Measurements from ENCODE around the gene GRAMD1B.

The GRAMD1B gene

DNA sequence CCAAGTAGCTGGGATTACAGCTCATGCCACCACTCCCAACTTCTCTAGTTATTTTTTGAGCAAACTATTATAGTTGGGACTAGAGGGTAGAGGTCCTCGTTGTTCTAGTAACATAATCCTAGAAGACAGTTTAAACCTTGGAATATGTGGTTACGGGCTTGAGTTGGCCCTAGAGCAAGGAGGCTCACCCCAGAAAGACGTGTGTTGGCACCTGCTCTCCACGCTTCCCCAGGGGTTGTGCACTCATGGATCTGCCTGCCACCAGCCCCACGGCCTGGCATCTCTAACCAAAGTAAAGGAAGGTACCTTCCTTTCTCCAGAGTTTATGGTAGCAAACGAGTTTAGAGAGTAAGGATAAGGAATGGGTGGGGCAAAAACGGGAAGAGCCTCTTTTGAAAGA is 145.4 kb downstream of the GRAMD1B start:
- no peak for DNase-seq

DNA sequence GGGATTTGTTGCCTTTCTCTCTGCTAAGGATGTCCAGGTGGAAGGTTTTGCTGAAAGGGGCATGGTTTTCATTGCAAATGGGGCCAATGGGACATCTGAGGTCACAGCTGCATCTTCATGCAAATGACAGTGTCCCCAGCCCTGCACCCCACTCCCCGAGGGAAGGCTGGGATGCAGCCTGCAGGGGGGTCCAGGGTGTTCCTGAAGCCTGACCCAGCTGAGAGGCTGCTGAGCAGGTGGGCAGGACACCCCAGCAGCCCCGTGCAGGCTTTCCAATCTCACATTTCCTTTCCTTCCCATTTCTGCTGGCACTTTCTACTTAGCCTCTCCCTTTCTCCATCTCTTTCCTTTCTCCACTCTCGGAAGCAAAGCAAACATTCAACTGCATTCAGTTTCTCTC is 146.0 kb downstream of the GRAMD1B start:
- no peak for DNase-seq

- DNase-seq: no peak
Measured at GRCh38 chr11:123576501-123576900, 146.4 kb downstream of the GRAMD1B start.

DNA sequence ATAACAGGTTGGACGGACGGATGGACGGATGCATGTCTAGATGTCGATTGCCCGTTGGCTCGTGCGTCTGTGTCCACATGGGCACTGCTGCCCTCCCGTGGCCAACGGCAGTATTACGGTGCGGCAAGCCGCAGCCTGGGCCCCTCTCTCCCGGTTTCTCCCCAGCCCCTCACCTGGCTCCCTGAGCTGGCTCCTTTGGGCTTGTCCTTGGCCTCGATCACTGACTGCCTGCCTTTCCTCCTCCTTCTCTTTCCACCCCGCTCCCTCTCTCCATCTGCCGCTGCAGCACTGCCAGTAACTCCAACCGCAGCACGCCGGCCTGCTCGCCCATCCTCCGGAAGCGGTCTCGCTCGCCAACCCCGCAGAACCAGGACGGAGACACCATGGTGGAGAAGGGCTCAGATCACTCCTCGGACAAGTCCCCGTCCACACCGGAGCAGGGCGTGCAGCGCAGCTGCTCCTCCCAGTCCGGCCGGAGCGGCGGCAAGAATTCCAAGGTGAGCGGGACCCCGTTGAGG is 147.1 kb downstream of the GRAMD1B start:
- DNase-seq: peak; percentile 38 to 65

GRCh38 chr11:123578778-123579481 is 148.9 kb downstream of the GRAMD1B start:
- DNase-seq: no peak

DNA sequence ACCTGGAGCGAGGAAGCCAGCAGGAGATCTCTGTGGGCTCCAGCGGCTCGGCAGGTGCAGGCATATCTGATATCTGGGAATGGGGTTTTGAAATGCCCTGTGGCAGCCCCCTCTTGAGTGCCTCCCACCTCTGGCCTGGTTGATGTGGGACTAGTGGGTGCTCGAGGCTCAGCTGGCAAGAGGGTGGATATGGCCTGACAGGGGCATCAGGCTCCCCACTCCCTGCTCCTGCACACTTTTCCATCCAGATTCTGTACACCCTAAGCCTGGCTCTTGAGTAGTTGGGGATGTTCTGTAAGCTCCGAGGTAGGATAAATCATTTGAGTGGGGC is 149.4 kb downstream of the GRAMD1B start:
- no peak for DNase-seq

- DNase-seq: no peak
Measured at GRCh38 chr11:123580137-123580536, 150.1 kb downstream of the GRAMD1B start.

- peak; percentile 54 to 60 for DNase-seq
Measured at GRCh38 chr11:123580557-123581275, 150.6 kb downstream of the GRAMD1B start.

- DNase-seq: no peak
Measured at GRCh38 chr11:123581651-123582399, 151.8 kb downstream of the GRAMD1B start.

DNA sequence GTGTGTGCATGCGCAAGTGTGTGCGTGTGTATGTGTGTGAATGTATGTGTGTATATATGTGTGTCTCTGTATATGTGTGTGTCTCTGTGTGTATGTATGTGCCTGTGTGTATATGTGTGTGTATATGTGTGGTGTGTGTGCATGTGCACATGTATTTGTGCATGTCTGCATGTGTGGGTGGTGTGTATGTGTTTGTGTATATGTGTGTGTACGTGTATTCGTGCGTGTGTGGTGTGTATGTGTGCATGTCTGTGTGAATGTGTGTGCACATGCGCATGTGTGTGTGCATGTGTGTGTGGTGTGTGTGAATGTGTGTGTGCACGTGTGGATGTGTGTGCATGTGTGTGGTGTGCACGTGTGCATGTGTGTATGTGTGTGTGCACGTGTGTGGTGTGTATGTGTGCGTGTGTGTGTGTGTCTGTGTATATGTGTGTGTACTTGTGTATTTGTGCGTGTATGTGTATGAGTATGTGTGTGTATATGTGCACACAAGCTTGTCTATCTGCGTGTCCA is 153.0 kb downstream of the GRAMD1B start:
- no peak for DNase-seq

GRCh38 chr11:123584186-123584585 is 154.1 kb downstream of the GRAMD1B start:
- no peak for DNase-seq

DNA sequence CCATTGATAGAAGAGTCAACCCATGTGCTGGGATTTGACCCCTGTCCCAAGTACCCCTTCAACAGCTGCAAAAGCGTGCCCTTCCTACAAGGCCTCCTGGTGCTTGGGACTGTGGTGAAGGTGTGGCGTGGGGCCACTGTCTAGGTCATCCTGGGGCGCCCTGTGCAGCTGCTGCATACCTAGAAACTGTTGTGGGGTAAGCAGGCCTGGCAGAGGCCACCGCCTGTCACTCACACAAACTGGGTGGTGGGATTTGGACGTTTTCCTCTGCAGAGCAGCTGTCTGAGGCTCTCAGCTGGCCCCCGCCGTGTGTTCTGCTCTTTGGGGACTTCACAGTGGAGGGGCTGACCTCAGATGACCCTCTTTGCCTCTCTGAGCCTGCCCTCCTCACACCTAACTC is 154.7 kb downstream of the GRAMD1B start:
- no peak for DNase-seq

DNA sequence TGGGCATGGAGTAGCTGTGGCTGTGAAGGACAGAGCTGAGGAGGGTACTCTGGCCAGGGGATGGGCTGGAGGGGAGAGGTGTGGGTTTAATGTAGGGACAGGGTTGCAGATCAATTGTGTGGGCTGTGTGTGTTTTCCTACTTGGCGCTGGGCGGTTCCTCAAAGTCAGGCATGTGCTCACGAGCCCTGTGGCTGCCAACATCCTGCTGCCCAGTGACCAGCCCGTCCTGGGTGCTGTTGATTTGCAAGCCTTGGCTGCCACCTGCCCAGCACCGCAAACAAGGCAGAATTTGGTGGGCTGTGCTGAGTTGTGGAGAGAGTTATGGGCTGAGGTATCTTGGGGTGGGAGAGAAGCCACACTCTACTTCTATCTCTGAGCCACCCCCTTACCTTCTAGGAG is 155.1 kb downstream of the GRAMD1B start:
- no peak for DNase-seq

DNA sequence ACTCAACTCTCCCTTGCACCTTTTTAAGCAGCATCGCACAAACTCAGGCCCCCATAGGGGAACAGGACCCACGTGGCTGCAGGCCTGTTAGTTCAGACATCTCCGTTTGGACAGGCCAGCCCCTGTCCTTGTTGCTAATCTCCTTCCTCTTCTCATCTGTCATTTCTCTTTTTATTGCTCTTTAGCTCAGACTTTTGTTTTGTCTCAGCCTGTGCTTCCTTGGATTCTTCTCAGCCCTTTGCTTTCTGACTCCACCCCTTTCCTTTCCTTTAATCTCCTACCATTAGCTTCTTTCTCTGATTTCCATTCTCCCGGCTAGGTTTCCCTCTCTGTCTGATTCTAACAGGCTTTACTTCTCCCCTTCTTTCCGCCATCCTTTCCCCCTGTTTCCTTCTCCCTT is 155.6 kb downstream of the GRAMD1B start:
- no peak for DNase-seq

DNA sequence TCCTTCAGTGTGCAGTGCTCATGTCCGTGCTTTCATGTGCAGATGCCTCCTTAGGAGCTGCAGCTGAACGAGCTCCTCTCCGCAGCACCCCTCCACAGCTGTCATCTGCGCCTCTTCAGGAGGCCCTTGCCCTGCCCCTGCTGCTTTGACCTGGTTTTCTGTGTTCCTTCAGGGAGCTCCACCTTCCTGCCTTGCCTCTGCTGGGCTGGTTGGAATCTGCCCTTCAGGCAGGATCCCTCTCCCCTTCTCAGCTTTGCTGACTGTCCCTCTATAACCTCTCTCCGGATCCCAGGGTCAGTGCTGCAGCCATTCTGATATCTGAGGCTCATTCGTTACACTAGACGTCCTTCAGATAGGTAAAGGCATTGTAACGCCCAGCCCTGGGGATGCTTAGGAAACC is 156.5 kb downstream of the GRAMD1B start:
- DNase-seq: no peak

DNA sequence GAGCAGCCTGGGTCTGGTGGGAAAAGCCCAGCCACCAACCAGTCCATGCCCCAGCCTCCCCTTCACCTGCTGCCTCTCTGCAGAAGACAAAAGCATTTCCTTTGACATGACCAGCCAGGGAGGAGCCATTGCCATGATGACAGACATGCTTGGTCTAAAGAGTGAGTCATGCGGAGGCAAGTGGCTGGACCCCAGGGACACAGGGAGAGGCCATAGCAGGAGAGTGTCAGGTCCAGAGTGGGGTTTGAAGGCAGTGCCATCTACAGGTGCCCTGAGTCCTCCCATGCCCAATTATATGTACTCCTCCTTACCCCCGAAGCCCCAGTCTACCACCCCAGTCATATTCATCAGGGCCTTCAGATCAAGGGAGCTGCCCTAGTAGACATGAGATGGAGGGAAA is 157.0 kb downstream of the GRAMD1B start:
- DNase-seq: no peak

GRCh38 chr11:123587559-123587958 is 157.5 kb downstream of the GRAMD1B start:
- DNase-seq: no peak

GRCh38 chr11:123588117-123588863 is 158.2 kb downstream of the GRAMD1B start:
- no peak for DNase-seq

DNA sequence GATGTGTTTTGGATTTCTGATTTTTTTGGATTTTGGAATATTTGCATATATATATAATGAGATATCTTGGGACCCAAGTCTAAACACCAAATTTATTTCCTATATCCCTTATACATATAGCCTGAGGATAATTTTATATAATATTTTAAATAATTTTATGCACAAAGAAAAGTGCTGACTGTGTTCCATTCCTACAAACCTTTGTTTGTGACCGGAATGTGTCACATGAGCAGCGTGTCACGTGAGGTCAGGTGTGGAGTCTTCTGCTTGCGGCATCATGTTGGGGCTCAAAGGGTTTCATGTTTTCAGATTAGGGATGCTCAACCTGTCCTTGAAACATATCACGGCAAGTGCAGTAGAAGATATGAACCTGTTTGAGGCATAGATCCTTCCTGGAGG is 158.8 kb downstream of the GRAMD1B start:
- no peak for DNase-seq

DNA sequence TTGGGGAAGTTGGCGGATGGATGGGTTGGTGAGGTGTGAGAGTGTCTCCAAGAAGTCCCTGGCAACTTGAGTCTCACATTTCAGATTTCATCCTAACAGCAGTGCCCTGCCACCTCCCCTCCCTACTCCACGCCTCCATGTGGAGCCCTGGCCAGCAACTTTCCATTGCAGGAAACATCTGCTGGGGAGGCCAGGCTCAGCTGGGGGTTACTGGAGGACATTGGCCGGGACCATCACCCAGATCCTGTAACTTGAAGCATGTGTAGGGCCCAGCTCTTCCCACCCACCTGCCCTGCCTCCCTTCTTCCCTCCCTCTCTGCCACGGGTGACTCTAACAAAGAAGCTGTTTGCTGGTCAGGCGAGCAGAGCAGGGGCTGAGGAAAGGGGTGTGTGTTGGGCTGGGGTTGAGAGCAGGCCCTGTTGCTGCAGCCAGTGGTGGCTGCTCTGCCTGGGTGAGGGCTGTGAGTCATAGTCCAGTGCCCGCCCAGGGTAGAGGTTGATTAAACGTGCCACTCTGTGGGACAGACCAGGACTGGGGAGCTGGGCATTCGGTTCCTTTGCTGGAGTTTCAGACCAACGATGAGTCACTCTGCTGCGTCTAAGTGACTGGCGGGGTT is 160.3 kb downstream of the GRAMD1B start:
- no peak for DNase-seq

DNA sequence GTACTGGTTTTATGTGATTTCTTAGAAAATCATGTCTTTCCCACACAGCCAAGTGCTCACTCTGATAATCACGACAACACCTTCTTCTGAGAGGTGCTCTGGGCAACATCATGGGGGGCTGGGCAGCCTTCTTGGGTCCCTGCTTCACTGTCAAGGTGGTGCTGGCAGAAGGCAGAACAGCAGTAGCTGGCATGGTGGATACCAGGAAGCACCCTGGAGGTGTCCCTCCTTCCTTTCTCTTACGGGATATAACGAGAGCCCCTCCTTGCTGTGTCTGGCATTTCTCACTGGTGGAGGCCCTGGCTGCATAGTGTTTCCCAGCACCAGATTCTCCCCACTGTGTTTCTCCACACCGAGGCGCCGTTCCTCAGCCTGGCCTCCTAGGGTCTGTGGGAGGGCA is 163.5 kb downstream of the GRAMD1B start:
- DNase-seq: no peak

GRCh38 chr11:123594188-123594901 is 164.3 kb downstream of the GRAMD1B start:
- no peak for DNase-seq

Measured in activated CD4-positive, alpha-beta T cell treated with anti-CD3 and anti-CD28 coated beads for 4 hours (primary cell).